Activated effector memory CD4-positive, alpha-beta T cell treated with Interleukin-2 at 50 U/mL for 16 hours (primary cell): ENCODE measurements around the gene ZBTB25.

ENCODE experiments used
- DNase-seq: peaks from one replicate; pipeline ENCODE4 v3.0.0-alpha.2; 2020

The ZBTB25 gene

DNA sequence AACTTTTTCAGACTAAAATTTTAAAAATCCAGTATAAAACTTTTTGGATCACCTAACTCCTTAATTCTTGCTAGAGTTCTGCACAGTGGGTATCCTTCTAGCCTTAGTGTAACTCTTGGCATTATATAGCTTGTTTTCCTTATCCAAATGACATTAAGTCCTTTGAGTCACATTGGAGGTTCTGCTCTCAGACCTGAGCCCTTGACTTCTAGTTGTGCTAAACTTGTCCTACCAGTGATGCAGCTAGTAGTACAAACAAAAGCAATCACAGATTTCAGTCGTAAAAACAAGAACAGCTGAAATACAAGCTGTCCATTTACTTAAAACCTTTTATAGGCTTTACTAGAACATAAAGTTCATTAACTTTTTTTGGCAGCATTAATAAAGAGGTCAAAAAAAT, 11.4 kb upstream of the ZBTB25 start:
- no peak for DNase-seq

DNA sequence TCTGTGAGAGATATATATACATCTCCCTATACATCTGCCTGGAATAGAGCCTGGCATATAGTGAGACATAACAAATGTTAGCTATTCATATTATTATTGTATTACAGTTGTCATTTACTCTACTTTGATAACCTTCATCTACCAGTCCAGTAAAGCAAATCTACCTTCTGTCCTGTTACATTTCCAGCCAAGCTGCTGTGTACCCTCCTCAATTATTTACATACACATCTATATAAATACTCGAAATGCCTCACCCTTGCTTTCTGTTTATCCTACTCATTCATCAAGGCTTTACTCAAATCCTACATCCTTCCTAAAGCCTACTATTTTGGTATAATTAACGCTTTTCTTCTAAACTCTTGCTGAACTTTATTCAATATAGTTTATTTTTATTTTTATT, 9.6 kb upstream of the ZBTB25 start:
- no peak for DNase-seq

DNA sequence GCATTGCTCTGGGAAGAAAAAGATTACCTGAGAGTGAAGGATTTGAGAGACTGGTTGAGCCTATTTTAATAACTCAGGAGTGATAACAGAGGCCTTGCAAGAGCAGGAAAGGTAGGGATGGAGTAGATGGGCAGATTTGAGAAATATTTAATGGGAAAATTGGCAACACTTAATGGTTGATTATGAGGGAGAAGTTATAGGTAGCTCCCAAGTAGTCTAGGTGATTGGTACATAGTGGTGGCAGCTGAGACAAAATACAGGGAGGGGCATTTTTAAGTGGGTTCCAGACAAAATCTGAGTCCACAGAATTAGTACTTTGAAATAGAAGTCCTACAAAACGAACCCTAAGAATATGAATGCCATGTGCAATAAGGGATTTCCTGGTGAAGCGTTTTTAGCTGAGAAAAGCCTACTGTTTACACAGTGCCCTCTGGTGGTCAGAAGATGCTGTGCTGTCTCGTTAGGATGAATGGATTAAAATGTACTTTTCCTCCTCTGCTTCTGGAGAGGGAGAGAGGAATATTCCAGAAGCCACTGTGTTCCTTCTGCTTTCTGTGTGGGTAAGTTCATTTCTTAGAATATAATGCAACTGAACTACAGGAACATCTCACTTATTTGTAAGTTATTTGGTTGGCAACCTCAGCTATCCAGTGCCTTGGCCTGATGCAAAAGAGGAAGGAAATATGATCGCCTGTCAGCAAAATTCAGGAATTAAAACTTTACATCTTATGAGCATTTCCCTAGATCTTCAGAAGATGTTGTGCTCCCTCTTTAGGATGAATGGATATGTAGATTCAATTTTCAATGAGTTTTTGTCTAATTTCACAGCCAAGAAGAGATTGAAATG, 7.4 kb upstream of the ZBTB25 start:
- DNase-seq, result peak; percentile 40

DNA sequence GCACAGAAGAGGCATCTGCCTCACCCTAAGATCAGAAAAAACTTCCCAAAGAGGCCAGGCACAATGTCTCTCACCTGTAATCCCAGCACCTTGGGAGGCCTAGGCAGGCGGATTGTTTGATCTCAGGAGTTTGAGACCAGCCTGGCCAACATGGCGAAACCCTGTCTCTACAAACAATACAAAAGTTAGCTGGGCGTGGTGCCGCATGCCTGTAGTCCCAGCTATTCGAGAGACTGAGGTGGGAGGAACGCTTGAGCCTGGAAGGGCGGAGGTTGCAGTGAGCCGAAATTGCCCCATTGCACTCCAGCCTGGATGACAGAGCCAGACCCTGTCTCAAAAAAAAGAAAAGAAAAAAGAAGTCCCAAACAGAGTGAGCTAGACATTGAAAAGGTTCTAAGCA, 5.4 kb upstream of the ZBTB25 start:
- DNase-seq, result no peak

DNA sequence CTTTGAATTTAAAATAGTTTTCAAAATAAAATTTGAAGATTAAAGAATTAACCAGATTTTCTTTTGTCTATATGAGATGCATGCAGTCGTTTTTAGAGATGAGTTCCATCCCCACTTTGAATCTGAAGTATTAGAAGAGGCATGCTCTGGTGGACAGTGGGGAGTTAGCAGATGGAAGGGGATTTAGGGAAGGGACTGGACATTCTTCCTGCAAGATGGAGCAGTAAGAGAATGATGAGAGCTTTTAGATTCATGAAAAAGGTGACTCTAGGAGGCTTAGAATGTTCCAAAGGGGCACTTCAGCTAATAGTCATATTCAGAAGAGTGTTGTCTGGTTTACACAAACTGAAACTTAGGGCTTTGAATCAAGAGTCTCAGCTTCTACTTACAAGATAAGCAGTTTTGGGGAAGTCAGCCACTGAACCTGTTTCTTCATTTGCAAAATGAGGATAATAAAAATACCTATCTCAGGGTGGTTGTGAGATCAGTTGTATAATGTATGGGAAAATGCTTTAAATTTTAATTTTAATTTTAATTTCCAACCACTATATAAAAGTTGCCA, 4.7 kb upstream of the ZBTB25 start:
- no peak for DNase-seq

DNA sequence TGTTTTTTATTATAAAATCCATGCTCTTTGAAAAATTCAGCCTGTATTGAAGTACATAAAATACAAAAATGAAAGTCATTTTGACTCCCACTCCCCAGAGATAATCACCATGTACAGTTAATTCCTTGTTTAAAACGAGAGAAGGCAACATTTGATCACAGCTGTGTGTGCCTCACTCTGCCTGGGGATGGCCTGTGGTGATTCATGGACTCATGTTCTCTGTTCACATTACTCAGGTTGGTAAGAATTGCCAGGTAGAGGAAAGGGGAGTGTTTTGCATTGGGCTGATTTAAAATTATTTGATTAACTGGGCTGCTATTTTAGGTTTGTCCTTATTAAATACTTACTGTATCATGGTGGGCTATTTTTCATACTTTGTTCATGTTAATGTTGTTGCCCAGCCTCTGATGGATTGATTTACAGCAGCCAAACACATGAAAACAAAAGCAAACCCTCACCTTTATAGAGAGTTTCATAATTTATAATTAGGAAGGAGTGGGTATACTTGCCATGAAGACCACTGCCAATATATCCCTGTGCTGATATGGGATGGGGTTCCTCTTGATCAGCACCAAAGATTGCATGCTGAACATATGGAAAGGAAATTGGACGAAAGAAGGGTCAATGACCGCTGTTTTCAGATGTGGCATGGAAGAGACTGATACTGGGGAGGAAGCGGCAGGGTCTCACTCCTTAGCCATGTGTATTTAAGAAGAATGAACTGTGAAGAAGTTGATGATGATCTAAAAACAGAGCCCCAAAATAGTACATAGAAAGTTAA, 3.9 kb upstream of the ZBTB25 start:
- no peak for DNase-seq

DNA sequence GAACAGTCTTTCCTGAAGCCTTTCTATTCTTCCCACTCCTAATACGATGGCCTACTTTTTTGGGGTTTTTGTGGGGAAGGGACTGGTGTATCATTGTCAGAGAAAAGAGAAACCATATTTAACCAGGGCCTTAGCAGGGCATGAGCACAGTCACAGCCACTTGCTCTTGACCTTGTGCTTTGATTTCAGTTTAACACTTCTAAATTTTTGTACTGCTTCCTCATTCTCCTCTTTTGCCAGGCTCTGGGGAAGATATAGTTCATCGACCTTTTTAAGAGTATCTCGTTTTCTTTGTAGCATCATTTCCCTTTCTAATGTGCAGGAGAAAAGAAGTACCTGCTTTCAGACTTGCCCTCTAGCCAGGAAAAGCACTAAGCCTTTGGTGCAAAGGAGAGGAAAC, 3.1 kb upstream of the ZBTB25 start:
- DNase-seq, result no peak

DNA sequence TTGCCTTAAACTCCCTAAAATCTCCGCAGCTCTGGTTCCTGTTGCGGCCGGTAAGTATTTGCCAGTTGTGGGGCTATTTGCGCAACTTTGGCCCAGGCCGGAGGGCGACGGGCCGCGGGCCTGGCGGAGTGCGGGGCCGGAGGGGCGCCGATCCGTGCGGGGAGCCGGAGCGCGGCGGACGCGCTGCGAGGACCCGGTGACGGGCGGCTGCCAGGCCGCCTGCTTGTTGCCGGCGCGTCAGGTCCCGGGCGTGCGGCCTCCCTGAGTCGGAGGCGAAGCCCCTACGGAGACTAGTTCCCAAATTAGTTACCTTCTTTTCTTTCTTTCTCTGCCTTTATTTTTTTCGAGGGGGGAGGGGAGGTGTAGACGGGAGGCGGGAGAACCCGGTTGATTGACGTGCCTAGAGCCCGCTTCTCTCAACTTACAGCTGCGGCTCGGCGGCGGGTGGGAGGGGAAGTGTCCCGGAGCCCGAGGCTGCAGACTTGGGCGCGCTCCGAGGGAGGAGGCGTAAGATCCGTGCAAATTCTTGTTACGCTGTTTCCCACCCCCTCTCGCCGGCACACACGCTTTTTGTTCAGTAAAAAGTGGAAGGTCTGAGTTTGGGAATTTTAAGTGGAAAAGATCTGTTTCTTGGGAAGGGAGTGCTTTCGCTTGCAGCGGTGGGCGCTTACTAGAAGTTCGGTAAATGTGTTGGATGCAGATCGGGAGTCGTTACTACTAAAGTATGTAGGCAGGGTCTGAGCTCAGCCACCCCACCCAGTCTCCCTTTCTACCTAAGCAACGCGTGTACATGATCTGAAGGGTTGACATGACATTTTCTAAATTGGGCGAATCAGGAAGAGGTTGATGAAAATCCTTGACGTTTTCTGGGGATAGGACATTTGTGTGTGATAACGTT, 1.5 kb upstream of the ZBTB25 start:
- peak; percentile 78 for DNase-seq

DNA sequence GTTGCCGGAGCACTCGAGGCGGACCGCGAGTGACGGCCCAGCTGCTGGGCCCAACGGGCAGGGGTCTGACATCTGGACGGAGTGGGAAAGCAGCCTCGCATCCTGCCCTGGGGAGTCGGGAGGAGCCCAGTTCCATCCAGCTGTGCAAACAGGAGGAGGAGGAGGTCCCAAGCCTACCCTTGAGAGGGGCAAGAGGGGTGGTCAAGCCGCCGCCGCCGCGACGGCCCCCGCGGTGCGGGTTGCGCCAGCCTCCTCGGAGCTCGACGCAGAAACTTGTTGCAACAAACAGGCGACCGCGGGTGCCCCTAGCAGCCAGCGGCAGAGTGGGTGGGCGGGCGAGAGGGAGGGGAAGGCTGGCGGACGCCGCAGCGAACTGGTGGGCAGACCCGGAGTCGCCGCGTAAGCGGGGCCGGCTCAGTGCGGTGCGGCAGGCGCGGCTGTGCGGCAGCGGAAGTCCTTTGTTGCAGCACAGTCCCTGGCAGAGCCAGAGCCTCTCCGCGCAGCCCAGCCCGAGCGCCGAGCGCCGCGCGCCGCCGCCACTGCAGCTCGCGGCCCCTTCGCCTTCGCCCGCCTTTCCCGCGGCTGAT, 765 bp upstream of the ZBTB25 start, which contains the start of gene ZBTB1:
TSS of gene ZBTB1 (plus strand) at position 461 of the 587 bp plus-strand sequence. CDS start 16,735 bp downstream, outside the sequence.
- DNase-seq, result peak; percentile 80

DNA sequence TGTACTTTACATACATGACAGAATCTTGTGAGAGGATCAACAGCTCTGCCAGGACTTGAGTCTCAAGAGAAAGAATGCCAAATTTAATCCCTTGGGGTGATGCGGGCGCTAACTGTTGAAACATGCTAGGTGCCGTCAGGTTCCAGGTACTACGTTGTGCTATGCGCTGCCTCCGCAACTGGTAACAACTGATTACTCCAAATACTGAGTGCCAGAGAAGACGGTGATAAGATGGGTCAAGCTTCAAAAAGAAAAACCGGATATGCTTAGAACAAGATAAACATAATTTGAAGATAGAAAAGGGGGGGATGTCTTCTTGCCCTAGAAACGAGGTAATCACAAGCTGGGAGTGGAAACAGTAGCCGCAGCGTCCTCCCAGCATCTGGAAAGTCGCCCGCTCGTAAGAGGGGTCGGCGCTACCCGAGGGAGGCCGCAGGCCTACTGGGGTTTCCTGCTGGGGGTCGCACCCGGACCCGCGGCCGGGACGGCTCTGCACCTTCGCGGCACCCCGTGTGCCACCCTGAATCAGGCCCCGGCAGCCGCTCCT, 678 bp downstream of the ZBTB25 start:
- no peak for DNase-seq

DNA sequence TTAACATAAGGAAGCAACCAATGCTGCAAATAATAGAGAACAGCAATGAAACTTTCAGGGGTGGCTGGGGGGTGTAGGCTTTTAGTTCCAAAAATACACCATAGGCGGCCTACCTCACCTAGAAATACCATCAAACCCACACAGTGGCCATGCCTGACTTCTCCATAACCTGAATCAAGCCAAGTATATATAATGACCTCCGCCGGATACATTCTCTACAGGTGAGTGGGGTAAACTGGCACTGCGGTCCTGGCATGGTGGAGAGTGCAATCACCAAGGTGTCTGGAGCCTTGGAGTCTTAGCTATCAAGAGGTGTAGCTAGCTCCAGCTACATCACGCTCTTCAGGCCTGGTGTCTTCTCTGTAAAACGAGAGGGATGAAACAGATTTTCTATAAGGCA, 1.2 kb downstream of the ZBTB25 start:
- DNase-seq, result peak; percentile 13

DNA sequence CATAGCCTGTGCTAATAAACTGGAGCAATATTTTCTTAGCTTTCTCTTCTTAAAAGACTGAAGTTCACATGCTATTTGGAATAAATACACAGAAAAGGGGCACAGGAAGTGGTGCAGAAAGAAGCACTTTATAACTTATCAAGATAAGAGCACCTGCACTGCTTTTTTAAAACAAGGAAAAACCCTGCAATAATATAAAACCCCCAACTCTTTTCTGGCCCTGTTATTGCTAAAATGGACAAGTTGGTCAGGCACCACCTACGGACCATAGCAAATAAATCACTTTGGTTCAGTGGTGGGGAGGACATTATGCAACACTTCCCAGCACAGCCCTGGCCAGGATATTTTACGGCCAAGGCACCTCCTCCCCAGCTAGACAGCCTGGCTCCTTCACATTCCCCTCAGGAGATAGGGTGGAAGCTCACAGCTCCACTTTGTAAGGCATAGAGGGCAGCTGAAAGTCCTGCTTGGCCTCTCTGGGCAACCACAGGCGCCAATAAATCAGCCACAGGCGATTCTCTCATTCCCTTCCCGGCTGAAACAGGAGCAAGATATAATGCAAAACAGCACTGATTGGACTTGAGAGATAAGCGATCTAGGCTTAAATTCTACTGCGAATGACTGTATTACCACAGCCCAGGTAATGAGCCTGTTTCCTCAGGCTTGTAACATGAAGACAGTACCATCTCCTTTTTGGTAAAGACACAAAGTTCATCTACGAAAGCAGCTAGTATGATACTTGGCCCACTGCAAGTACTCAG, 2.0 kb downstream of the ZBTB25 start:
- DNase-seq, result no peak

DNA sequence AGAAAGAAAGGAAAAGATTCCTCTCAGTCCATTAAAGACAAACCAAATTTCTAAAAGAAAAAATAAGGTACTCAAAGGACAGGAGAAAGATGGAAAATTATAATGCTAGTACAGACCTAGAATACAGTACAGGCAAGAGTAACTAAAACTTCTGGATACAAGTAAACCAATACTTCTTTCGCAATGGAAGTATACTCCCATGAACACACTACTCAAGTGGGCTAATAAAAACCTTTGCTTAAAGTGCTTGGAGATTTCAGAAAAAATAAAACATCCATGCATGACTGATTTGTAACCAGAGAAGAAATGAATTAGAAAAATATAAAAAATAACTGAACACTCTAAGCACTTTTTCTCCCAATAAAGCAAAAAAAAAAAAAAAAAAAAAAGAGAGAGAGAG, 3.5 kb downstream of the ZBTB25 start:
- no peak for DNase-seq

DNA sequence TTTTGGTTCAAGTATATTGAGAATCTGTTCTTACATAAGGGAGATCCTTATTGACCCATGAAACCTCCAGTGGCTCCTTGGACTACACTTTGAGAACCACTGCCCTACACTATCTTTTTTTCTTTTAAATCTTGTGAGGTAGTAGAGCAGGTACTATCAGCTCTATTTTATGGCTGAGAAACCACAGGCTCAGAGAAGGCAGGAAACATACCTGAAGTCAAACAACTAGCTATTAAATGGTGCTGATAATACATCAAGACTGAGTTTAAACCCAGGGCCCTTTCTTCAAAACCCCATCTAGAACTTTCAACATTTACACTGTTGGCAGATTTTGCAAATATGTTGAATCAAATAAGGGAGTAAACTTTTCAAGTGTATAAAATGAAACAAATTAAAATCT, 6.9 kb downstream of the ZBTB25 start:
- no peak for DNase-seq

DNA sequence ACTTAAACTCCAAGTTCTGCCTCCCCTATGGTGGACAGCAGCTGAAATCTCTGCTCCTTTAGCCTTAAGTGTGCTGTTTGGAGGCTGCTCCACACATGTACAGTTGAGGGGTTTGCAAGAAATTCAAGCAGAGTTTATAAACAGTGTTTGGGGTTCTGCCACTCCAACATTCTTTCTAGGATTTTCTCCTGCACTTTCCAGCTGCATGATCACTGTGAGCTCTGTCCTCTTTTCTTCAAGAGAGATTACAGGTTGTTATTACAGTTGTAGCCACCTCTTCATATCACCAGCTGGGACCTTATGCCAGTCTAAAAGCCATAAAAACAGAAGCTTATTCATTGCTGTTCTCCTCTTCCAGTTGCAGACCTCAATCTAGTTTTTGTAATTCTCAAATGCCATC, 8.4 kb downstream of the ZBTB25 start:
- DNase-seq, result no peak

DNA sequence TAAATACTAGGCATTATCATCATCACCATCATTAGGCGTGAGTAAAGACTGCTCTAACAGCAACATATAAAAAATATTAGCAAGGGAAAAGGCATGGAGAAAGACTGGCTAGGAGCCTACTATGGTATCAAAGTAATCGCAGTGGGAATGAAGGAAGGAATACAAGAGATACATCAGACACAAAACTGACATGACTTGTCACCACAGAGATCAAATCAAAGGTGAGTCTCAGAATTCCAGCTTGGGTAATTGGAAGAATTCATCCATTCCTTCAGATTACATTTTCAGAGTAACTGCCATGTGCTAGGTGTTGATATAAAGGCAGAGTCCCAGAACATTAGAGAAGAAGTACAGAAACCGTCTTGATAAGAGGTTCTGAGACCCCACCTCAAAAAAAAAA, 10.2 kb downstream of the ZBTB25 start:
- DNase-seq, result no peak

DNA sequence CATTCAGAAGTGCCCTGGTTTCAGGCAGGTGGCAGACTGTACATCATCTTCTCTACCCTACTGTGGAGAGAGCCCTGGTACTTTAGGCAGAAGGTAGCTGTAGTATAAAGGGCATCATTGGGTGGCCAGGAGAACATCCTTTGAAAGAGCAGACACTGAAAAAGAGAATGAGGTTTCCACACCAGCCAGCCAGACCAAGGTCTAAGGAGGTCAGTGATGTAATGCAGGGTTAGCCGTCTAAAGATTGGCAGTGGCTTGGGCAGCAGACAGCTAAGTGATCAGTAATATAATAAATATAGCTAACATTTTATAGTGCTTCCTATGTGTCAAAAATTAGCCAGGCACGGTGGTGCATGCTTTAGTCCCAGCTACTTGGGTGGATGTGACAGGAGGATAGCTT, 12.0 kb downstream of the ZBTB25 start:
- DNase-seq, result no peak

DNA sequence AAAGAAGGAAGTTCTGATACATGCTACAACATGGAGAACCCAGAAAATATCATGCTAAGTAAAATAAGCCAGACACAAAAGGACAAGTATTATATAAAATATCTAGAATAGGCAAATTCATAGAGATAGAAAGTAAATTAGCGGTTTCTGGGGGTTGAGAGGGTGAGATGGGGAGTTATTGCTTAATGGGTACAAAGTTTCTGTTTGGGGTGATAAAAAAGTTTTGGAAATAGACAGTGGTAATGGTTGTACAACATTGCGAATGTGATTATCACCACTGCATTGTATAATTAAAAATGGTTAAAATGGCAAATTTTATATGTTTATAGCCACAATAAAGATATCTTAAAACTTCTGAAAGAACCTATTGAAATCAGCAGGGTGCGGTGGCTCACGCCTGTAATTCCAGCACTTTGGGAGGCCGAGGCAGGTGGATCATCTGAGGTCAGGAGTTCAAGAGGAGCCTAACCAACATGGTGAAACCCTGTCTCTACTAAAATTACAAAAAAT, 15.0 kb downstream of the ZBTB25 start:
- no peak for DNase-seq

DNA sequence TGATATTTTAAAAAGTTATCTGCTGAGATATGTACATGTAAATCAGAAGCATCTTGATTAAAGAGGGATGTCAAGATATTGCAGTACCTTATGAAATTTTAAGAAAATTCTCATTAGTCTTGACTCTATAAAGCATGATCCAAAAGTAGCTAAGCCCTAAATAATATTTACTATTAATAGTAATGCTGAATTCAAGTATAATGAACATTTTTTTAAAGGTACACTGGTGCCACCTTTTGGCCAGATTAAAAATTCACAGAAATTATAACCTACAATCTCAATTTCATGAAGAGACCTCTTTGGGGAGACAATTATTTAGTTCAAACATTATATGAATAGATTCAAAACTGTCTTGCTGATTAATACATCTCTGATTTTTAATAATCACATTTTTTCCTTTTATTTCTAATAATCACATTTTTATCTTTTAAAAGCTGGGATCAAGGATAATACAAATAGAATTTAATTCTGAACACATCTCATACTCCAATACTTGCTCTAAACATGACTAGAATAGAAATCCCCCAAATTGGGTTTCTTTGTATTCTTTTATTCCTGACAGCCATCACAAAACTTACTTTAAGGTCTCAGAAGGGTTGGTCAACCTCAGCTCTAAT, 24.9 kb downstream of the ZBTB25 start:
- no peak for DNase-seq

DNA sequence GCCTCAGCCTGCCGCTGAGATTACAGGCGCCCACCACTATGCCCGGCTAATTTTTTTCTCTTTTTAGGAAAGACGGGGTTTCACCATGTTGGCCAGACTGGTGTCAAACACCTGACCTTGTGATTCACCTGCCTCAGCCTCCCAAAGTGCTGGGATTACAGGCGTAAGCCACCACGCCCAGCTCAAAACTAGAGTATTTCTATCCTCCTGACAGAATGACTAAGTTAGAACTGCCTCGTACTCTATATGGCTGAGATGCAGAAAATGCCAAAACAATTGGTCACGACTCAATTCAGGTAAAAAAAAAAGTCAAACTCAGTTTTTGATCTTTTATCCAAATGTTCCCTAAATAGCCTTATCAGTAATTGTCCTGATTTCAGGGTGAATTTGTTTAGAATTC, 27.2 kb downstream of the ZBTB25 start:
- no peak for DNase-seq
